ENCODE data around the gene WDR90.

WDR90 gene

GRCh38 chr16:636206-637080, 12.7 kb upstream of the WDR90 start, which contains the start of gene METTL26:
TSS of gene METTL26 (minus strand) at chr16:636305. CDS start at chr16:636290, 15 bp downstream.
- Histone ChIP-seq H3K9me3 (ENCODE audit: control insufficient read depth, low read length) (no peaks in the 10 kb centered on the region), H3K36me3 (ENCODE audit: control insufficient read depth, insufficient read depth, low read length) (no peaks in the 10 kb centered on the region), H3K4me3 (ENCODE audit: low read length) (peak within 1 kb of the TSS; percentile 46), H3K27me3 (ENCODE audit: control insufficient read depth, insufficient read depth, low read length) (no peaks in the 10 kb centered on the region), H3K9ac (ENCODE audit: low read length) (peak within 1 kb of the TSS; percentile 68), H3K4me1 (ENCODE audit: control insufficient read depth, insufficient read depth, low read length) (peaks cover 22% of the 10 kb centered on the region)

GRCh38 chr16:637081-638018, 11.8 kb upstream of the WDR90 start:
- Histone ChIP-seq H3K4me3 (ENCODE audit: low read length) (no peak overlapping the region), H3K36me3 (ENCODE audit: control insufficient read depth, insufficient read depth, low read length) (no peaks in the 10 kb centered on the region), H3K4me1 (ENCODE audit: control insufficient read depth, insufficient read depth, low read length) (peaks cover 22% of the 10 kb centered on the region), H3K9me3 (ENCODE audit: control insufficient read depth, low read length) (no peaks in the 10 kb centered on the region), H3K27me3 (ENCODE audit: control insufficient read depth, insufficient read depth, low read length) (no peaks in the 10 kb centered on the region), H3K9ac (ENCODE audit: low read length) (no peak overlapping the region)

GRCh38 chr16:638034-638543, 11.1 kb upstream of the WDR90 start:
- no peak overlapping the region for H3K4me3 ChIP-seq (ENCODE audit: low read length)
- no peak overlapping the region for H3K9ac ChIP-seq (ENCODE audit: low read length)
- H3K27me3 ChIP-seq (ENCODE audit: control insufficient read depth, insufficient read depth, low read length), result no peaks in the 10 kb centered on the region
- no peaks in the 10 kb centered on the region for H3K9me3 ChIP-seq (ENCODE audit: control insufficient read depth, low read length)
- H3K36me3 ChIP-seq (ENCODE audit: control insufficient read depth, insufficient read depth, low read length), result no peaks in the 10 kb centered on the region
- peaks cover 30% of the 10 kb centered on the region for H3K4me1 ChIP-seq (ENCODE audit: control insufficient read depth, insufficient read depth, low read length)

GRCh38 chr16:638836-639235, 10.3 kb upstream of the WDR90 start:
- no peak overlapping the region for H3K9ac ChIP-seq (ENCODE audit: low read length)
- H3K4me1 ChIP-seq (ENCODE audit: control insufficient read depth, insufficient read depth, low read length), result peaks cover 37% of the 10 kb centered on the region

GRCh38 chr16:640614-641013, 8.6 kb upstream of the WDR90 start:
- Histone ChIP-seq H3K4me1 (ENCODE audit: control insufficient read depth, insufficient read depth, low read length) (peaks cover 48% of the 10 kb centered on the region), H3K27me3 (ENCODE audit: control insufficient read depth, insufficient read depth, low read length) (no peaks in the 10 kb centered on the region), H3K9ac (ENCODE audit: low read length) (peak overlapping the region; percentile 91), H3K4me3 (ENCODE audit: low read length) (no peak overlapping the region), H3K36me3 (ENCODE audit: control insufficient read depth, insufficient read depth, low read length) (no peaks in the 10 kb centered on the region), H3K9me3 (ENCODE audit: control insufficient read depth, low read length) (no peaks in the 10 kb centered on the region)

More at GRCh38 chr16:638836-639235, 10.3 kb upstream of the WDR90 start:
- Histone ChIP-seq H3K36me3 (ENCODE audit: control insufficient read depth, insufficient read depth, low read length) (no peaks in the 10 kb centered on the region), H3K27me3 (ENCODE audit: control insufficient read depth, insufficient read depth, low read length) (no peaks in the 10 kb centered on the region), H3K9me3 (ENCODE audit: control insufficient read depth, low read length) (no peaks in the 10 kb centered on the region), H3K4me3 (ENCODE audit: low read length) (no peak overlapping the region)

- Histone ChIP-seq H3K9ac (ENCODE audit: low read length) (peak within 1 kb of the TSS; percentile 91), H3K36me3 (ENCODE audit: control insufficient read depth, insufficient read depth, low read length) (no peaks in the 10 kb centered on the region), H3K4me3 (ENCODE audit: low read length) (peak within 1 kb of the TSS; percentile 60), H3K27me3 (ENCODE audit: control insufficient read depth, insufficient read depth, low read length) (no peaks in the 10 kb centered on the region), H3K4me1 (ENCODE audit: control insufficient read depth, insufficient read depth, low read length) (peaks cover 56% of the 10 kb centered on the region), H3K9me3 (ENCODE audit: control insufficient read depth, low read length) (no peaks in the 10 kb centered on the region)
These were observed 7.6 kb upstream of the WDR90 start, which contains the start of gene MCRIP2 for GRCh38 chr16:641326-642188. TSS of gene MCRIP2 (plus strand) at chr16:641828. CDS start at chr16:641992, 164 bp downstream.

GRCh38 chr16:642189-643049, 6.7 kb upstream of the WDR90 start:
- Histone ChIP-seq H3K27me3 (ENCODE audit: control insufficient read depth, insufficient read depth, low read length) (no peaks in the 10 kb centered on the region), H3K4me3 (ENCODE audit: low read length) (peak overlapping the region; percentile 60), H3K36me3 (ENCODE audit: control insufficient read depth, insufficient read depth, low read length) (no peaks in the 10 kb centered on the region), H3K9me3 (ENCODE audit: control insufficient read depth, low read length) (no peaks in the 10 kb centered on the region), H3K9ac (ENCODE audit: low read length) (peak overlapping the region; percentile 91), H3K4me1 (ENCODE audit: control insufficient read depth, insufficient read depth, low read length) (peaks cover 62% of the 10 kb centered on the region)

GRCh38 chr16:643050-643368, 6.2 kb upstream of the WDR90 start:
- no peaks in the 10 kb centered on the region for H3K9me3 ChIP-seq (ENCODE audit: control insufficient read depth, low read length)
- peak overlapping the region; percentile 60 for H3K4me3 ChIP-seq (ENCODE audit: low read length)
- peak overlapping the region; percentile 91 for H3K9ac ChIP-seq (ENCODE audit: low read length)
- H3K36me3 ChIP-seq (ENCODE audit: control insufficient read depth, insufficient read depth, low read length), result no peaks in the 10 kb centered on the region
- peaks cover 62% of the 10 kb centered on the region for H3K4me1 ChIP-seq (ENCODE audit: control insufficient read depth, insufficient read depth, low read length)
- no peaks in the 10 kb centered on the region for H3K27me3 ChIP-seq (ENCODE audit: control insufficient read depth, insufficient read depth, low read length)

GRCh38 chr16:644556-644955, 4.6 kb upstream of the WDR90 start:
- Histone ChIP-seq H3K9me3 (ENCODE audit: control insufficient read depth, low read length) (no peaks in the 10 kb centered on the region), H3K4me3 (ENCODE audit: low read length) (no peak overlapping the region), H3K4me1 (ENCODE audit: control insufficient read depth, insufficient read depth, low read length) (peaks cover 71% of the 10 kb centered on the region)

GRCh38 chr16:645852-646678, 3.1 kb upstream of the WDR90 start:
- H3K9me3 ChIP-seq (ENCODE audit: control insufficient read depth, low read length), result no peaks in the 10 kb centered on the region
- peaks cover 75% of the 10 kb centered on the region for H3K4me1 ChIP-seq (ENCODE audit: control insufficient read depth, insufficient read depth, low read length)
- H3K4me3 ChIP-seq (ENCODE audit: low read length), result no peak overlapping the region
- H3K36me3 ChIP-seq (ENCODE audit: control insufficient read depth, insufficient read depth, low read length), result no peaks in the 10 kb centered on the region
- H3K27me3 ChIP-seq (ENCODE audit: control insufficient read depth, insufficient read depth, low read length), result no peaks in the 10 kb centered on the region
- peak overlapping the region; percentile 28 for H3K9ac ChIP-seq (ENCODE audit: low read length)

More at GRCh38 chr16:644556-644955, 4.6 kb upstream of the WDR90 start:
- Histone ChIP-seq H3K9ac (ENCODE audit: low read length) (no peak overlapping the region), H3K27me3 (ENCODE audit: control insufficient read depth, insufficient read depth, low read length) (no peaks in the 10 kb centered on the region), H3K36me3 (ENCODE audit: control insufficient read depth, insufficient read depth, low read length) (no peaks in the 10 kb centered on the region)

Measured in mucosa of stomach (tissue), 1 donor.